Skeletal muscle satellite cell (primary cell): ENCODE results near the gene SLC7A8.
"Not testable (repeated sequence)": the region's sequence is repeated elsewhere in the genome, so short reads cannot be mapped to it uniquely, and the experiment has no call there.

Experiments used
- H3K27me3 ChIP-seq: 2 replicates; pipeline ENCODE4 v1.7.0; 2013; ENCODE audit warnings: low read length; ENCODE audit not compliant: control insufficient read depth, insufficient read depth
- H3K36me3 ChIP-seq: 2 replicates; pipeline ENCODE4 v1.7.0; 2013; ENCODE audit warnings: mild to moderate bottlenecking, control low read depth, low read length; ENCODE audit not compliant: insufficient read depth
- H3K4me1 ChIP-seq: 2 replicates; pipeline ENCODE4 v1.7.0; 2013; ENCODE audit warnings: low read length; ENCODE audit not compliant: control insufficient read depth, insufficient read depth
- H3K4me2 ChIP-seq: 2 replicates; pipeline ENCODE4 v1.7.0; 2013; ENCODE audit warnings: mild to moderate bottlenecking, low read length
- H3K4me3 ChIP-seq: 2 replicates; pipeline ENCODE4 v1.7.0; 2013; ENCODE audit warnings: low read length
- H3K9ac ChIP-seq: 2 replicates; pipeline ENCODE4 v1.7.0; 2013; ENCODE audit warnings: mild to moderate bottlenecking, low read depth, low read length, moderate library complexity
- H3K9me3 ChIP-seq: replicated peaks from 2 replicates; pipeline ENCODE4 v1.7.0; 2013; ENCODE audit warnings: mild to moderate bottlenecking, control low read depth, low read length

The SLC7A8 gene

DNA sequence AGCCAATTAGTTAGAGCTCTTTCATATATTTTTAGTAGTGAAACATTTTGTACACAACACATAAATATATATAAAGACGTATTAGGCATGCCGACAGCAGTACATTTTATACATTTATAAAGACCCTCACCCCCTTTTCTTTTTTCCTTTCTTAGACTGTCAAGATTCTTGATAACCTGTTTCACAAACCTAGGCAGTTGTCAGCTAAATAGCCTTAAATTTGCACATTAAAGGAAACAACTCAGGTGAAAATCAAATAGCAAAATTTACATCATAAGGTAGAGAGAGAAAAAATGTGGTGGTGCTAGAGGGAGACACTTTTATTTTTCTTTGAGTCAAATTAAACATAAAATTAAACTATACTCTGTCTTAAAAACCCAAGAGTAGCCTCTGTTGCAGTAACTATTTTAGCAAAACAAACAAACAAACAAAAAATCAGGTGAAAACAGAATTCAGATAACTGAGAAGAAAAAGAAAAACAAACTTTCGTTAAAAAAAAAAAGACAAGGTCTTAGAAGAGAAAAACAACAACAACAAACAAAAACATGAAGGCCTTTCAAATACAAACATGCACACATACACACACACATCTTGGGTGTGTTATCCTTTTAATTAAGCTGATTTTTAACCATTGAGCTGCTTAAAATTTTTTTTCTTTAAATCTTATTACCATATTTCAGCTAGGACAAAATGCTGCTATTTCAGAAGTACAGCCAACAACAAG lies 23.1 kb upstream of the SLC7A8 start:
- H3K9ac ChIP-seq = no peak overlapping the region
- no peak overlapping the region for H3K4me3 ChIP-seq
- H3K36me3 ChIP-seq = no peaks in the 10 kb centered on the region
- no peaks in the 10 kb centered on the region for H3K4me1 ChIP-seq
- H3K4me2 ChIP-seq = no peak overlapping the region
- H3K9me3 ChIP-seq = no peaks in the 10 kb centered on the region
- peaks cover 28% of the 10 kb centered on the region for H3K27me3 ChIP-seq

DNA sequence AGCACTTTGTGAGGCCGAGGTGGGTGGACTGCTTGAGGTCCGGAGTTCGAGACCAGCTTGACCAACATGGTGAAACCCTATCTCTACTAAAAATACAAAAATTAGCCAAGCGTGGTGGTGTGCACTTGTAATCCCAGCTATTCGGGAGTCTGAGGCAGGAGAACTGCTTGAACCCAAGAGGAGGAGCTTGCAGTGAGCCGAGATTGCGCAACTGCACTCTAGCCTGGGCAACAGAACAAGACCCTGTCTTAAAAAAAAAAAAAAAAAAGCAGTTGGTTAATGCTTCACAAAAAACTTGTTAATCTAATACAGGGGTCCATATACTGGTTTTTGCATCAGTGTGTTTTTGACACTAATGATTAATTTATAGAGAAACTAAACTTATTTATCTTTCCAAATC lies 18.5 kb upstream of the SLC7A8 start:
- Histone ChIP-seq H3K36me3 (no peaks in the 10 kb centered on the region), H3K4me2 (no peak overlapping the region), H3K9me3 (no peaks in the 10 kb centered on the region)

DNA sequence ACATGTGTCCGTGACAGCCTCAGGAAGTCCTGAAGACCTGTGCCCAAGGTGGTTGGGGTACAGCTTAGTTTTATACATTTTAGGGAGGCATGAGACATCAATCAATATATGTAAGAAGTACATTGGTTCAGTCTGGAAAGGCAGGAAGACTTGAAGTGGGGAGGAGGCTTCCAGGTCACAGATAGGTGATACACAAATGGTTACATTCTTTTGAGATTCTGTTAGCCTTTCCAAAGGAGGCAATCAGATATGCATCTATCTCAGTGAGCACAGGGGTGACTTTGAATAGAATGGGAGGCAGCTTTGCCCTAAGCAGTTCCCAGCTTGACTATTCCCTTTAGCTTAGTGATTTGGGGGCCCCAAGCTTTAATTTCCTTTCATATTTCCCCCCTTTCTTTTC lies 15.7 kb upstream of the SLC7A8 start:
- H3K4me3 ChIP-seq, H3K4me1 ChIP-seq, H3K9me3 ChIP-seq, H3K9ac ChIP-seq, H3K4me2 ChIP-seq, H3K36me3 ChIP-seq: not testable (repeated sequence)
- peaks cover 24% of the 10 kb centered on the region for H3K27me3 ChIP-seq

More for the DNA sequence above, 18.5 kb upstream of the SLC7A8 start:
- Histone ChIP-seq H3K27me3 (peaks cover 20% of the 10 kb centered on the region), H3K4me1 (no peaks in the 10 kb centered on the region), H3K4me3 (no peak overlapping the region), H3K9ac (no peak overlapping the region)

DNA sequence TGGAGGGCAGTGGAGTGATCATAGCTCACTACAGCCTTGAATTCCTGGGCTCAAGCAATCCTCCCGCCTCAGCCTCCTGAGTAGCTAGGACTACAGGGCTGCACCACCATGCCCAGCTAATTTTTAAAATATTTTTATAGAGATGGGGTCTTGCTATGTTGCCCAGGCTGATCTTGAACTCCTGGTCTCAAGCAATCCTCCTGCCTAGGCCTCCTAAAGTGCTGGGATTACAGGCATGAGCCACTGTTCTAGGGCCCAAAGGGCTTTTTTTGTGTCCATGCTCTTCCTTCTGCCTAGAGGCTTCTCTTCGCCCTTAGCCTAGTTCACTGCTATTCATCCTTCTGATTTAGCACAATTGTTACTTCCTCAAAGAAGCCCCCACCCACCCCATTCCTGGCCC lies 13.0 kb upstream of the SLC7A8 start:
- not testable (repeated sequence) for H3K4me1 ChIP-seq, H3K4me2 ChIP-seq, H3K9ac ChIP-seq, H3K36me3 ChIP-seq, H3K9me3 ChIP-seq, H3K4me3 ChIP-seq
- peaks cover 29% of the 10 kb centered on the region for H3K27me3 ChIP-seq

DNA sequence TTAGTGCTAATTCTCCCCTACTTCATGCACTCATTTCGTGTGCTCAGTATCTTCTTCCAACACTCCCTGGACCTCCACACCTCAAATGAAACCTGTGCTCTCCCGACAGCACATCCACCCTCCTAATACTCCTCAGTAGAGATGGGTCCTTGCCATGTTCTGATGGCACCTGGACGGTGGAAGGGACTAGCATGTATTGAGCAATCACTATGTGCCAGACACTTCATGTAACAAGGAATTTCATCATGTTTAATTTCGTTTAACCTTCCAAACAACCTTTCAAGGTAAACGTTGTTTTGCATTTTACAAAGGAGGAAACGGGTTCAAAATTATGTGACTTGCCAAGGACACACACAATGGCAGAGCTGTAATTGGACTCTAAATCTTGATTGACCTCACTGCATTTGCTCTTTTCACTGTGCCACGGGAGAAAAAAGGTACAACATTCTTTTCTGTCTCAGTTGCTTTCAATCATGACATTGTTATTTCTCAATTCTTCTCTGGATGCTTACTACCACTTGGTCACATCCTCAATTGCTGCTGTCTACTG lies 12.2 kb upstream of the SLC7A8 start:
- no peaks in the 10 kb centered on the region for H3K9me3 ChIP-seq
- no peaks in the 10 kb centered on the region for H3K4me1 ChIP-seq
- no peak overlapping the region for H3K9ac ChIP-seq
- no peaks in the 10 kb centered on the region for H3K36me3 ChIP-seq
- no peak overlapping the region for H3K4me3 ChIP-seq
- peaks cover 27% of the 10 kb centered on the region for H3K27me3 ChIP-seq
- H3K4me2 ChIP-seq = no peak overlapping the region

DNA sequence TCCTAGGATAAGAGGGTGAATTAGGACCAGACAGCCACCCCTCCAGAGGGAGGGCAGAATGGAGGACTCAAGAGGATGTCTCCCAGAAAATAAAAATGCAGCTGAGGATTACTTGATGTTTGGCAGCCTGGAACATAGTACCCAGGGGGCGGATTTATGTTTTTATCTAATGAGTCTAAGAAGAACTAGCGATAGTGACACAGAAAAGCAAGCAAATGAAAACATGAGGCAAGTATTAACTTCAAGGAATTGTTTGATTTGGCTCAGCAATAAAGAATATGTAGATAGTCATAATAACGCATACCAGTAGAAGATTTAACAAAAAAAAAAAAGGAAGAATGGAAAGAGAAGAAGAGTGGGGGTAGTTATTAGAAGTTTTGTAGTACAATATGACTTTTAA lies 10.0 kb upstream of the SLC7A8 start:
- H3K27me3 ChIP-seq = peaks cover 30% of the 10 kb centered on the region
- H3K36me3 ChIP-seq = no peaks in the 10 kb centered on the region
- no peaks in the 10 kb centered on the region for H3K9me3 ChIP-seq
- H3K9ac ChIP-seq = no peak overlapping the region
- no peak overlapping the region for H3K4me3 ChIP-seq
- no peaks in the 10 kb centered on the region for H3K4me1 ChIP-seq
- H3K4me2 ChIP-seq = no peak overlapping the region

DNA sequence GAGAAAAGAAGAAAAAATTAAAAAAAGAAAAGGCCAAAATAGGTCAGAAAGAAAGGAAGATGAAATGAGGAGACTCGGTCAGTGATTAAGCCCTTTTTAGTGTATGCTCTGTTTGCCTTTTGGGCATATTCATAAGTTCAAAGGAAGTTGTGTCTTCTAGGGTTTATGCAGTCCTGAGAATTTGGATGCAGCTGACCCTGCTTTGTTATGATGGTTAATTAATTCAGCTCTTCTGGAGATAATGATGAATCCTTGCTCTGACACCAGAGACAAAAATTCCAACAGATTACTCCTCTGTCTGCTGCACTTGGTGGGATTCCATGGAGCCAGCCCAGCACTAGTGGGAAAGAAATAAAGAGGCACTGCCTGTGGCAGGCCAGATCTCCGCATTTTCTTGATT lies 4.5 kb upstream of the SLC7A8 start:
- peaks cover 33% of the 10 kb centered on the region for H3K27me3 ChIP-seq
- peaks cover 7% of the 10 kb centered on the region for H3K4me1 ChIP-seq
- H3K4me3 ChIP-seq = no peak overlapping the region
- H3K9ac ChIP-seq = no peak overlapping the region
- H3K9me3 ChIP-seq = no peaks in the 10 kb centered on the region
- H3K4me2 ChIP-seq = no peak overlapping the region
- H3K36me3 ChIP-seq = no peaks in the 10 kb centered on the region

DNA sequence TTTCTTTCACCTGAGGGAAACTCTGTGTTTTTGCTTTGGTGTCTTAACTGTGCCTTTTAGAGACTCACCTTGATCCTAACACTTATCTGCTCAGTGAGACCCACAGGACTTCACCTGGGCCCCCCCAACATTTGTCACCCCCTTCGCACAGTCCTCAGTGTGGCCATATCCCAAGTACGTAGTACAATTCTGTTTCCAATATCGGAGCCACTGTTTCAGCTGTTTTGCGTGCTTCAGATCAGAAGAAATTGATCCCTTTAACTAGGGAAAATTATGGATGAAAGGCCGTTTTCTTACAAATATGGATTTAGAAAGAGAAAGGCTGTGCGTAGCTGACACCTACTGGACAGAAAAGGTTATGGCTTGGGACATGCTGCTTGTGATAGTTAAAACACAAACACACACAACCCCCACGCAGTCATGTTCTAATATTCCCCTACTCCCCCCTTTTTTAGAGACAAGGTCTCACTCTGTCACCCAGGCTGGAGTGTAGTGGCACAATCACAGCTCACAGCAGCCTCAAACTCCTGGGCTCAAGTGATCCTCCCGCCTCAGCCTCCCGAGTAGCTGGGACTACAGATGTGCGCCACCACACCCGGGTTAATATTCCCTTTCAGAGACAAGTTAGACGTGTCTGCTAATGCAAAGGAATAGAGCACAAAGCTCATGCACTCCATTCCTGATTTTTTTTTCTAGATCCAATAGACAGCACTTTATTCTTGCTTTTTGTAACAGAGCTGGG lies 3.6 kb upstream of the SLC7A8 start:
- H3K9ac ChIP-seq = no peak overlapping the region

DNA sequence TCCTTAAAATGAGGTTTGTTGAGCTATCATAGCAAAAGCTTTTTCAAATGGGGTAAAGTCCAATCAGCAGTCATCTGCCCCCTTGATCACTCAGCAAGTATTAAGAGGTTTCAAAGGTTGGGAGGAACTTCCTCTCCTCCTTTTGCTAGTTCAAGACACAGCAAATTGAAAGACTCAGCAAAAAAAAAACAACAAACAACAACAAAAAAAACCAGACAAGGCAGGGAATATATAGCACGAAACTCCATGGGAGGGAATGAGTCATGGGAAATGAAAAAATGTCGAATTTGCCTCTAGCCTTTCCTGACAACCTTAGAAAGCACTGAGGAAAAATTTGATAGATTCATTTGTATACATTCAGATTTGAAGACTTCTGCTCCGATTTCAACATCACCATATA lies 1.6 kb upstream of the SLC7A8 start:
- no peak overlapping the region for H3K4me2 ChIP-seq
- H3K9me3 ChIP-seq = no peaks in the 10 kb centered on the region
- H3K4me3 ChIP-seq = no peak overlapping the region
- peaks cover 14% of the 10 kb centered on the region for H3K4me1 ChIP-seq
- H3K36me3 ChIP-seq = no peaks in the 10 kb centered on the region
- H3K9ac ChIP-seq = no peak overlapping the region
- peaks cover 55% of the 10 kb centered on the region for H3K27me3 ChIP-seq

More for the DNA sequence above, 3.6 kb upstream of the SLC7A8 start:
- Histone ChIP-seq H3K9me3 (no peaks in the 10 kb centered on the region), H3K36me3 (no peaks in the 10 kb centered on the region), H3K4me3 (no peak overlapping the region), H3K4me1 (peaks cover 14% of the 10 kb centered on the region), H3K4me2 (no peak overlapping the region), H3K27me3 (peaks cover 42% of the 10 kb centered on the region)

DNA sequence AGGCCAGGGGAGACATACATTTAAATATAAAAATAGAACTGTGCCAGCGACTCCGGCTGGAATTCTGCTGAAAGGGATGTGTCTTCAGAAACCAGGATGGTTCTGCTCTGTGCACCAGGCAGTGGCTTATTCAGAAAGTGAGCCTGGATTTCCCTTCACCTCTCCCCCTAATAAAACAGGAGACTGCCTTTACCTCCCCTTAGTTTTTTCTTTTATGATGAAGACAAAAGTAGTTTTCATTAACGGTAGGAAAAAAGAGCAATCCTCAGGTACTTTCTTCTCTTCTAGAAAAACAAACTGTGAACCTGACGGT lies 346 bp downstream of the SLC7A8 start:
- H3K36me3 ChIP-seq = no peaks in the 10 kb centered on the region
- peak overlapping the region; percentile 10 for H3K9ac ChIP-seq
- H3K4me1 ChIP-seq = peaks cover 14% of the 10 kb centered on the region
- H3K9me3 ChIP-seq = no peaks in the 10 kb centered on the region
- peaks cover 55% of the 10 kb centered on the region for H3K27me3 ChIP-seq
- H3K4me3 ChIP-seq = peak overlapping the region; percentile 58
- peak overlapping the region; percentile 80 for H3K4me2 ChIP-seq

DNA sequence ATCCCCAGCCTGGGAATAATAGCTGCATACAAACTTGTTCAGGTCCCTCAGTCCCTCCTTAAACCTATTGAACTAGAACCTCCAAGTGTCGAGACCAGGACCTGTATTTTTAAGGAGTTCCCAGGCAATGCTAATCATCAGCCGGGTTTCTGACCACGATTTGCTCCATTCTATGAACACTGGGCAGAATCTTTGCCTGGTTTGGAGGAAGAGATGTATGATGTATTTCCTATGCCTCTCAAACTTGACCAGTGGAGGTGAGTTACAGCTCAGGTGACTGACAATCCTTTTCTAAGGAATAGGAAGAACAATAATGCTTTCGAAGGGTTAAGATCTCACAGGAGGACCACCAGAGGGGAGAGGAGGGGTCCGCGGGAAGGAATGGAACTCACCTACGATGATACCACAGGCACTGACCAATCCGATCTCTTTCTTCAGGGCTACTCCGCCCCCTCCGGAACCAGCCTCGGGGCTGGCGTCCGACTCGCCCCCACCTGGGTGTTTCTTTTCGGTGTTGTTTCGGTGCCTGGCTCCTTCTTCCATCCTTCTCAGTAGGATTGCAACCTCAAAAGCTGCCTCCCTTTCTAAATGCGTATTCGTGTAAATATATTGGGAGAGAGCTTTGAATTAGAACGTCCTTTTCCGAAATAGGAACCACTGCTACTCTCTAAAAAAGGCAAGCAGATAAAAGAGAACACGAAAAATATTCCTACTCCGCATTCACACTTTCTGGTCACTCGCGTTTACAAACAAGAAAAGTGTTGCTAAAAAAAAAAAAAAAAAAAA lies 895 bp downstream of the SLC7A8 start:
- Histone ChIP-seq H3K9ac (no peak overlapping the region), H3K27me3 (peaks cover 55% of the 10 kb centered on the region), H3K4me3 (peak overlapping the region; percentile 60), H3K36me3 (no peaks in the 10 kb centered on the region), H3K4me2 (peak overlapping the region; percentile 80), H3K4me1 (peaks cover 14% of the 10 kb centered on the region), H3K9me3 (no peaks in the 10 kb centered on the region)
